Measurements from ENCODE around the gene BEST4. TPM values are rescaled to one million over a fixed set of nuclear protein-coding genes. Genes with fewer than 3 reads are reported as not detected.

Gene BEST4
- total and polyA plus RNA-seq, 2 of the 13 experiments (the other 11 are each of a cell fraction or from before 2014, with no cell fraction given): 0.77 to 1.4 TPM

DNA sequence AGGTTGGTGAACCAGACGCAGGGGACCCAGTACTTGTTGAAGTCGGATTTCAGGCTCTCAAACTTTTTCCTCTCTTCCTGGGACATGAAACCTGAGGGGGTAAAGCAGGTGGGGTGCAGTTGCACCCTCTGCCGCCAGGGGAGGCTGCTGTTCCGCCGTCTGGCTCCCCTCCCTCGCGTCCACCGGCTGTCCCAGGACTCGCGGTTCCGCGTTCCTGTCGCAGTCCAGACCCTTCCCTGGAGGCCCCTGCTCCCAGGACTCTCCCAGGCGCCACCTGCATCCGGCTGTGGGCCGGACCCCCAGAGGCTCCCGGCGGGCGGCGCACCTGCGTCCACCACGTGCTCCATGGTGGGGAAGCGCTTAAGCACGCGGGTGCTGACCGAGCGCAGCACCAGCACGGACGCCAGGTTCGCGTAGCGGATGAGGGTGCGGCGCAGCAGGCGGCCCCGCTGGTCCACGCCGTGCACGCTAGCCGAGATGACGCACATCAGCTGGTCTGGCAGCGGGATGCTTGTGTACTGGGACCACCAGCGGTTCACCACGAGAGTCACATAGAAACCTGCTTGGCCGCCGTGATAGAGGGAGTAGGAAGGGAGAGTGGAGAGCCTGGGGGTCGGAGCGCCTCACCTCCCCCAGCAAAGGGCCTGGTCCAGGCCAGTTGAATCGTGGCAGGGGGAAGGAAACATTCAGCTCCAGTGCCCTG, 1.7 kb downstream of the BEST4 start (continued):
- TF ChIP-seq PRDM15 (CRISPR knock-in tag; IDR thresholded peaks at IDR 0.05) (no peak), JUND (CRISPR knock-in tag; IDR thresholded peaks at IDR 0.05) (no peak), STAT5B (CRISPR knock-in tag; IDR thresholded peaks at IDR 0.05) (0 out of 2 replicates have a peak, but pooled peaks have one; percentile 70), RAD21 (CRISPR knock-in tag; IDR thresholded peaks at IDR 0.05) (peak; percentile 87), ZNF496 (CRISPR knock-in tag; IDR thresholded peaks at IDR 0.05; ENCODE audit: insufficient replicate concordance) (no peak), ZNF121 (CRISPR knock-in tag; IDR thresholded peaks at IDR 0.05) (no peak), ZNF724P (CRISPR knock-in tag; IDR thresholded peaks at IDR 0.05; ENCODE audit: borderline replicate concordance) (no peak), ZNF260 (CRISPR knock-in tag; IDR thresholded peaks at IDR 0.05; ENCODE audit: borderline replicate concordance, low read depth) (no peak), IRX3 (CRISPR knock-in tag; IDR thresholded peaks at IDR 0.05; ENCODE audit: borderline replicate concordance, low read depth) (no peak), AGO2 (optimal IDR thresholded peaks at IDR 0.05; ENCODE audit: low read depth, low read length) (peak; percentile 71), FOXK2 (IDR thresholded peaks at IDR 0.05) (no peak), LRRFIP1 (CRISPR knock-in tag; conservative IDR thresholded peaks at IDR 0.05) (no peak), CHCHD3 (CRISPR knock-in tag; IDR thresholded peaks at IDR 0.05) (no peak), ZMYM2 (CRISPR knock-in tag; IDR thresholded peaks at IDR 0.05) (no peak), ZNF687 (CRISPR knock-in tag; IDR thresholded peaks at IDR 0.05) (peak; percentile 92), GPBP1L1 (CRISPR knock-in tag; IDR thresholded peaks at IDR 0.05) (no peak), ZNF282 (IDR thresholded peaks at IDR 0.05; ENCODE audit: partially characterized antibody) (no peak), TBP (CRISPR knock-in tag; IDR thresholded peaks at IDR 0.05) (no peak)

All from HepG2 (cell line).